Breast epithelium (tissue), 4 donors: Measurements from ENCODE around the gene ATP13A5. TPM values are rescaled to one million over a fixed set of nuclear protein-coding genes. Genes with fewer than 3 reads are reported as not detected.

Source experiments
- DNase-seq, 2 donors: peaks; one replicate each; pipeline ENCODE4 v3.0.0-alpha.2; 2019; ENCODE audit warnings: low spot score in 2 of 2
- H3K27ac ChIP-seq, 2 donors: fragments of 200-600 bp; sonication (generic) in 1 of 2; one replicate each; pipeline ENCODE4 v1.5.1; 2016 to 2019; ENCODE audit warnings: mild to moderate bottlenecking in 1 of 2
- H3K27me3 ChIP-seq, 2 donors: fragments of 200-600 bp; sonication (generic) in 1 of 2; one replicate each; pipeline versions ENCODE4 v1.5.1 to v1.6.0; 2017 to 2019; ENCODE audit warnings: control low read depth in 1 of 2, mild to moderate bottlenecking in 1 of 2
- H3K36me3 ChIP-seq: fragments of 200-600 bp; one replicate; pipeline ENCODE4 v1.5.1; 2019
- H3K4me1 ChIP-seq, 2 donors: fragments of 200-600 bp; sonication (generic); one replicate each; pipeline ENCODE4 v1.5.1; 2016 to 2019; ENCODE audit warnings: control low read depth in 1 of 2
- H3K4me3 ChIP-seq, 3 donors: fragments of 200-600 bp; sonication (generic); 1 replicate in 2 of 3; 2 replicates in 1 of 3; pipeline ENCODE4 v1.5.1; 2016 to 2019; ENCODE audit warnings: mild to moderate bottlenecking in 3 of 3, moderate library complexity in 2 of 3
- H3K9me3 ChIP-seq, 2 donors: fragments of 200-600 bp; sonication (generic) in 1 of 2; one replicate each; pipeline ENCODE4 v1.5.1; 2016 to 2019; ENCODE audit warnings: control low read depth in 1 of 2
- POLR2A ChIP-seq: fragments of 450-650 bp; IDR thresholded peaks from one replicate; pipeline ENCODE4 v1.6.1; 2016; ENCODE audit warnings: antibody characterized with exemption, mild to moderate bottlenecking, moderate library complexity
- POLR2AphosphoS5 ChIP-seq, 3 donors: sonication (generic); formaldehyde crosslinking; IDR thresholded peaks; one replicate each; pipeline ENCODE4 v1.6.1; 2017; ENCODE audit warnings: antibody characterized with exemption in 3 of 3
- intact Hi-C: fragments of 100-400 bp; cut with DNase I; formaldehyde crosslinking; loops from one replicate; pipeline ENCODE4 v1.15.1; 2023; ENCODE audit warnings: low total_unique reads
- total RNA-seq, 3 donors: library from RNA; depleted of rRNA; stranded (reverse); fragments of >200 nt; gene quantifications; one replicate each; pipeline ENCODE4 v1.1.0, GENCODE V29; 2016
- TF ChIP-seq, protein P1 (sequence below), 3 donors: fragments of 450-650 bp; IDR thresholded peaks; one replicate each; pipeline ENCODE4 v1.5.1; 2016 to 2017; ENCODE audit warnings: antibody characterized with exemption in 3 of 3, mild to moderate bottlenecking in 3 of 3, moderate library complexity in 3 of 3

Gene ATP13A5
- total RNA-seq, 3 donors from 2014 or later: 2.3 to 4.5 TPM; not detected in 1

DNA sequence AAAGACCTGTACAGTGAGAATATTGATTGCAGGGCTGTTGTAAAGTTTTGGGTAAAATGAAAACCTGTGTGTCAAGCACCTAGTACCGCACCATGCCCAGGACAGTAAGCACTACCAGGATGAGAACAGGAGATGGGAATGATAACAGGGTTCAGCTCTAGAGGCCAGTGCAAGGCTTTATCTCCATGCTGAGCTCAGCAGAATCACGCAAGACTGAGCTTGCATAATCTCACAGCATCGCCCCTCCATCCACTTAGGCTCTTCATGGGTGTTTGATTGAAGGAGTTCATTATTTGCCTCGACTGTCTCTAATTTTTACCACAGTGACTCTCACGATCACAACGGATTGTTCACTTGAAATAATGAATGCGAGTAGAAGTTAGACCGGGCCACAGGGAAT lies 2.9 kb downstream of the ATP13A5 start:
- H3K9me3 ChIP-seq: no peaks in the 10 kb centered on the region
- H3K4me1 ChIP-seq: no peaks in the 10 kb centered on the region
- H3K27ac ChIP-seq: no peak overlapping the region
- TF ChIP-seq, protein P1, sequence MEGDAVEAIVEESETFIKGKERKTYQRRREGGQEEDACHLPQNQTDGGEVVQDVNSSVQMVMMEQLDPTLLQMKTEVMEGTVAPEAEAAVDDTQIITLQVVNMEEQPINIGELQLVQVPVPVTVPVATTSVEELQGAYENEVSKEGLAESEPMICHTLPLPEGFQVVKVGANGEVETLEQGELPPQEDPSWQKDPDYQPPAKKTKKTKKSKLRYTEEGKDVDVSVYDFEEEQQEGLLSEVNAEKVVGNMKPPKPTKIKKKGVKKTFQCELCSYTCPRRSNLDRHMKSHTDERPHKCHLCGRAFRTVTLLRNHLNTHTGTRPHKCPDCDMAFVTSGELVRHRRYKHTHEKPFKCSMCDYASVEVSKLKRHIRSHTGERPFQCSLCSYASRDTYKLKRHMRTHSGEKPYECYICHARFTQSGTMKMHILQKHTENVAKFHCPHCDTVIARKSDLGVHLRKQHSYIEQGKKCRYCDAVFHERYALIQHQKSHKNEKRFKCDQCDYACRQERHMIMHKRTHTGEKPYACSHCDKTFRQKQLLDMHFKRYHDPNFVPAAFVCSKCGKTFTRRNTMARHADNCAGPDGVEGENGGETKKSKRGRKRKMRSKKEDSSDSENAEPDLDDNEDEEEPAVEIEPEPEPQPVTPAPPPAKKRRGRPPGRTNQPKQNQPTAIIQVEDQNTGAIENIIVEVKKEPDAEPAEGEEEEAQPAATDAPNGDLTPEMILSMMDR (IDR thresholded peaks at IDR 0.05): no peak
- no peak for TF ChIP-seq POLR2AphosphoS5 (IDR thresholded peaks at IDR 0.05)
- no peak for TF ChIP-seq POLR2A
- H3K27me3 ChIP-seq: no peaks in the 10 kb centered on the region
- DNase-seq: no peak
- intact Hi-C loops: loop anchor here (5.0 kb wide), 1 partner anchor 453 kb away; no protein-coding TSS in a partner anchor
- no peak overlapping the region for H3K4me3 ChIP-seq
- no peaks in the 10 kb centered on the region for H3K36me3 ChIP-seq

DNA sequence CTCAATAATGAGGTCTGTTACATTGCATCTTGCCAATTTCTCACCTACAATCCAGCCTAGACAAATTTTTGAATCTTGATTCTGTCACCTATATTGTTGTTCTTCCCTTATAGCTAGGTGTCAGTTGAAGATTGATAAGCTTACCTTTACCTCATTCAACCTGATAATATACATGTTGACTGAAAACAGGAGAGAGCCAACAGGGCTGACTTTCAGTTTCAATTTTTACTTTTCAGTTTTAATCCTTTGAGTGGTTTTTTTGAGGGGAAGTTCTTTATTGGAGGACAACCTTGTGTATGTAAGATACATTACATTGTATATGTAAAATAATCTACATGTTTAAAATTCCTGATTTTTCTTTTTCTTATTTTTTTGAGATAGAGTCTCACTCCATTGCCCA lies 5.8 kb downstream of the ATP13A5 start:
- Histone ChIP-seq H3K4me1 (no peaks in the 10 kb centered on the region), H3K27ac (no peak overlapping the region), H3K9me3 (no peaks in the 10 kb centered on the region), H3K27me3 (no peaks in the 10 kb centered on the region), H3K36me3 (no peaks in the 10 kb centered on the region), H3K4me3 (no peak overlapping the region)
- TF ChIP-seq, protein P1 (IDR thresholded peaks at IDR 0.05): no peak
- TF ChIP-seq POLR2AphosphoS5 (IDR thresholded peaks at IDR 0.05) (no peak), POLR2A (no peak)
- intact Hi-C loops: no loop called here
- no peak for DNase-seq

DNA sequence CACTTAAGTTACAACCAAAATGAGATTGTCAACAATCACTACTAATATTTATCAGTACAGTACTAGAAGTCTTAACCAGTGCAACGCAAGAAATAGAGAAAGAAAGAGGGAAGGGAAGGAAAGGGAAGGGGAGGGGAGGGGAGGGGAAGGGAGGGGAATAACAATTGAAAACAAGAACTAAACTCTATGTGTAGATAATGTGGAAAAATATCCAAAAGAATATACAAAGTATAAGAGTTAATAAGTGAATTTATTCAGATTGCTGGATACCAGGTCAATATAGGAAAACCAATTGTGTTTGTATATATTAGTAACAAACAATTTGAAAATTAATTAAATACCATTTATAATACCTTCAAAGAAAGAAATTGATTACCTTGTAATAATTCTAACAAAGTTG lies 10.7 kb downstream of the ATP13A5 start:
- no peak overlapping the region for H3K4me3 ChIP-seq
- DNase-seq: no peak
- H3K27ac ChIP-seq: no peak overlapping the region
- H3K36me3 ChIP-seq: no peaks in the 10 kb centered on the region
- TF ChIP-seq POLR2A (no peak), POLR2AphosphoS5 (IDR thresholded peaks at IDR 0.05) (no peak)
- TF ChIP-seq, protein P1 (IDR thresholded peaks at IDR 0.05): no peak
- H3K4me1 ChIP-seq: no peaks in the 10 kb centered on the region
- intact Hi-C loops: no loop called here
- no peaks in the 10 kb centered on the region for H3K27me3 ChIP-seq
- H3K9me3 ChIP-seq: no peaks in the 10 kb centered on the region

DNA sequence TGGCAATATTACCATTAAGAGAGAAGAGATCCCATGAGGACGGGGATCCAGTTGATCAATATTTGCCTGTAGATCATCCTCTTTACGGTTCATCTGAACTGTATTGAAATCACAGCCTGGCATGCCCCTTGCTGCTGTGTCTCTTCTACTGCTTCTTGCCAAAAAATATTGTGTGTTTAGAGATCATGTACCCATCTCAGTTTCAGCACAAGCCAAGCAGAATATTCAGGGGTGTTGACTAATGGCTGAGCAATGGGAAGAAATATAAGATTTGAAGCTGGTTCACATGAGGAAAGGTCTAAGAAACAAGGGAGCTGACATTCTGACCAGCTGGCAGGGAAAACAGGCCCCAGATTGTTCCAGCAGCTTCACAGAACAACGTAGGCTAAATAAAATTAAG lies 21.3 kb downstream of the ATP13A5 start:
- Histone ChIP-seq H3K9me3 (no peaks in the 10 kb centered on the region), H3K4me3 (no peak overlapping the region), H3K27ac (no peak overlapping the region), H3K4me1 (no peaks in the 10 kb centered on the region), H3K27me3 (no peaks in the 10 kb centered on the region), H3K36me3 (no peaks in the 10 kb centered on the region)
- TF ChIP-seq, protein P1 (IDR thresholded peaks at IDR 0.05): no peak
- TF ChIP-seq POLR2A (no peak), POLR2AphosphoS5 (IDR thresholded peaks at IDR 0.05) (no peak)
- DNase-seq: no peak
- intact Hi-C loops: no loop called here

DNA sequence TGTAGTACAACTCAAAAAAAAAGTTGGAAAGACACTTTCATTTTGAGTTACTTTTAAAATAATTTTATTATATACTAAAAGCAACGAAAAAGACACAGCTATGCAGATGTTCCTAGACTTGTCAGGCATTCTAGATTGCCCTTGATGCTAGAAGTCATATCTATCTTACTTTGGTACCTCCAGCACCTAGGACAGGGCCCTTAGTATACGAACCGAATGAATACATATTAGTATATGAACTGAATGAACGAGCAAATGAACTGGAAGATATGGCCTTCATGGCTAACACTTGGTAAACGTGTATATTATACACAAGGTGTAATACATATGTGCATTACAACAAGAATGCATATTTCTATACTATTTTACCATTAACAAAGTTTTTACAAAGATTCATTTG lies 24.1 kb downstream of the ATP13A5 start:
- H3K9me3 ChIP-seq: no peaks in the 10 kb centered on the region
- TF ChIP-seq, protein P1 (IDR thresholded peaks at IDR 0.05): no peak
- TF ChIP-seq POLR2AphosphoS5 (IDR thresholded peaks at IDR 0.05) (no peak), POLR2A (no peak)
- H3K4me1 ChIP-seq: no peaks in the 10 kb centered on the region
- H3K4me3 ChIP-seq: no peak overlapping the region
- no peak overlapping the region for H3K27ac ChIP-seq
- intact Hi-C loops: no loop called here
- no peaks in the 10 kb centered on the region for H3K36me3 ChIP-seq
- DNase-seq: no peak
- no peaks in the 10 kb centered on the region for H3K27me3 ChIP-seq
